Esophagus muscularis mucosa (tissue), 4 donors: Measurements from ENCODE around the gene VSIG4. TPM values are rescaled to one million over a fixed set of nuclear protein-coding genes. Genes with fewer than 3 reads are reported as not detected.
A peak's percentile ranks its signal among the peaks of the same experiment; 100 is the strongest.
"Not testable (repeated sequence)": the region's sequence is repeated elsewhere in the genome, so short reads cannot be mapped to it uniquely, and the experiment has no call there.

Experiments used
- DNase-seq: peaks from one replicate; pipeline ENCODE4 v3.0.0-alpha.2; 2017; ENCODE audit errors: extremely low spot score
- H3K27ac ChIP-seq, 4 donors: fragments of 200-600 bp; sonication (generic); replicated peaks in 1 of 4; 1 replicate in 3 of 4; 2 replicates in 1 of 4; pipeline ENCODE4 v1.5.1; 2016 to 2019; ENCODE audit warnings: mild to moderate bottlenecking in 1 of 4
- H3K27me3 ChIP-seq, 4 donors: fragments of 200-600 bp; sonication (generic); one replicate each; pipeline versions ENCODE4 v1.5.1 to v1.6.0; 2016 to 2019
- H3K36me3 ChIP-seq, 4 donors: fragments of 200-600 bp; sonication (generic); one replicate each; pipeline ENCODE4 v1.5.1; 2016 to 2019
- H3K4me1 ChIP-seq, 4 donors: fragments of 200-600 bp; sonication (generic); one replicate each; pipeline ENCODE4 v1.5.1; 2016 to 2019
- H3K4me3 ChIP-seq, 4 donors: fragments of 200-600 bp; sonication (generic); 1 replicate in 2 of 4; 2 replicates in 2 of 4; pipeline ENCODE4 v1.5.1; 2016 to 2019; ENCODE audit warnings: mild to moderate bottlenecking in 4 of 4, moderate library complexity in 1 of 4
- H3K9me3 ChIP-seq, 4 donors: fragments of 200-600 bp; sonication (generic); 1 replicate in 3 of 4; 2 replicates in 1 of 4; pipeline ENCODE4 v1.5.1; 2016 to 2019
- EP300 ChIP-seq: sonication (generic); formaldehyde crosslinking; IDR thresholded peaks from one replicate; pipeline ENCODE4 v1.6.1; 2017; ENCODE audit warnings: antibody characterized with exemption
- POLR2A ChIP-seq: fragments of 450-650 bp; IDR thresholded peaks from one replicate; pipeline ENCODE4 v1.6.1; 2017; ENCODE audit warnings: antibody characterized with exemption, moderate library complexity, mild to moderate bottlenecking, low read depth
- POLR2AphosphoS5 ChIP-seq, 2 donors: sonication (generic); formaldehyde crosslinking; IDR thresholded peaks; one replicate each; pipeline ENCODE4 v1.6.1; 2017; ENCODE audit warnings: antibody characterized with exemption in 2 of 2
- WGBS: methylation state at CpG from one replicate; pipeline ENCODE4 v1.1.5; 2018; 5-methylcytosine and 5-hydroxymethylcytosine counted together
- intact Hi-C: fragments of 100-400 bp; cut with DNase I; formaldehyde crosslinking; loops from one replicate; pipeline ENCODE4 v1.15.1; 2023
- total RNA-seq, 4 donors: library from RNA; depleted of rRNA; stranded (reverse); fragments of >200 nt; gene quantifications; one replicate each; pipeline versions ENCODE4 v1.1.0 to v1.2.1, GENCODE V29; 2016
- TF ChIP-seq, protein P1 (sequence below), 3 experiments: fragments of 200-600 bp in 2 of 3; fragments of 450-650 bp in 1 of 3; sonication (generic) in 2 of 3; IDR thresholded peaks; one replicate each; pipeline ENCODE4 v1.5.1; 2017 to 2019; ENCODE audit warnings: antibody characterized with exemption in 3 of 3, mild to moderate bottlenecking in 2 of 3, moderate library complexity in 1 of 3

The VSIG4 gene
- total RNA-seq, 4 donors from 2014 or later: 64.0 to 164 (median 114) TPM

DNA sequence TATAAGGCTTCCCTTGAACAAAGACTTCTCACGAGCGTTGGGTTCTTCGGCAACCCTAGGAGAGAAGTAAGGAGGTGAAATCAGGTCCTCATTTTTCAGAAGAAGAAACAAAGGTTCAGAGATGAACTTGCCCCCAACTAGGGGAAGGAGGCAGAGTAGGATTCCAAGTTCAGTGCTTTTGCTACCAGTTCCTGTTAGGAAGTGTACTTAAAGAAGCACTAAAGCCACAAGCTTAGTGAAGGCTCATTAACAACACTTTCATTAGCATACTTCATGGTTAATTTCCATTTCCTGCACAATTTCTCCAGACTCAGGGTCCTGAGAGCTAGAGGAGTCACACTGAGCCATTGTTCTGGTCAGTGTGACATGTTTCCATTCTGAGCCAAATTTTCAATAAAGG is 52.1 kb downstream of the VSIG4 start:
- no peak for DNase-seq
- Histone ChIP-seq H3K36me3 (no peaks in the 10 kb centered on the region), H3K4me1 (no peaks in the 10 kb centered on the region), H3K9me3 (no peaks in the 10 kb centered on the region), H3K4me3 (no peak overlapping the region), H3K27ac (no peak overlapping the region), H3K27me3 (no peaks in the 10 kb centered on the region)
- intact Hi-C loops: no loop called here
- WGBS: 70% methylated on average over 3 of the region's 3 CpGs
- TF ChIP-seq EP300 (no peak), POLR2A (no peak), POLR2AphosphoS5 (IDR thresholded peaks at IDR 0.05) (no peak)
- TF ChIP-seq, protein P1, sequence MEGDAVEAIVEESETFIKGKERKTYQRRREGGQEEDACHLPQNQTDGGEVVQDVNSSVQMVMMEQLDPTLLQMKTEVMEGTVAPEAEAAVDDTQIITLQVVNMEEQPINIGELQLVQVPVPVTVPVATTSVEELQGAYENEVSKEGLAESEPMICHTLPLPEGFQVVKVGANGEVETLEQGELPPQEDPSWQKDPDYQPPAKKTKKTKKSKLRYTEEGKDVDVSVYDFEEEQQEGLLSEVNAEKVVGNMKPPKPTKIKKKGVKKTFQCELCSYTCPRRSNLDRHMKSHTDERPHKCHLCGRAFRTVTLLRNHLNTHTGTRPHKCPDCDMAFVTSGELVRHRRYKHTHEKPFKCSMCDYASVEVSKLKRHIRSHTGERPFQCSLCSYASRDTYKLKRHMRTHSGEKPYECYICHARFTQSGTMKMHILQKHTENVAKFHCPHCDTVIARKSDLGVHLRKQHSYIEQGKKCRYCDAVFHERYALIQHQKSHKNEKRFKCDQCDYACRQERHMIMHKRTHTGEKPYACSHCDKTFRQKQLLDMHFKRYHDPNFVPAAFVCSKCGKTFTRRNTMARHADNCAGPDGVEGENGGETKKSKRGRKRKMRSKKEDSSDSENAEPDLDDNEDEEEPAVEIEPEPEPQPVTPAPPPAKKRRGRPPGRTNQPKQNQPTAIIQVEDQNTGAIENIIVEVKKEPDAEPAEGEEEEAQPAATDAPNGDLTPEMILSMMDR (IDR thresholded peaks at IDR 0.05): no peak

DNA sequence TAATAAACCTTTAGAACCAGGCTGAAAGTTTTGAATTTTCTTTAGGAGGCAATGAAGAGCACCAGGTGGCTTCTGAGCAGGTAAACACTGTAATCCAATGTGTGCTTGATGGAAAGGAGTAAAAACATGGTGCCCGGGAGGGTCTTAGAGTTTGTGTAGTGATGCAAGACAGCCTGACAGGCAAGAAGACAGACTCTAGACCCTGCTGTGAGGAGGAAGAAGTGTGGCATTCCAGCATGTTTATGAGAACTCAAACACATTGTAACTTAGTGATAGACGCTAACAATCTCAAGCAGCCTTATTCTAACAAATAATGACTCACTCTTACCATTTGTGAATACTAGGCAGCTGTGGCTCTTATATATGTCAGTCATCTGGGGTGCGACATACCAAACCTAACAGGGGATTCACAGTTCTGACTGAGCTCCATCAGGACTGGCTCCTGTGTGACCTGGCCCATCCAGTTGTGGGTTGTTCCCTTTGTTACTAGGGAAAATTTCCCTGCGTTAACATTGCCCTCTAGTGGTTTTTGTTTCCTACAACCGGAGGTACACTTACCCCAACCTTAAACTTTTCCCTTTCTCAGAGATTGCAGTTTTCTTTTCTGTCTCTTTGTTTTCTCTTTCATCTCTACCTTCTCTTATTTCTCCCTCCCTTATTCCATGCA is 53.8 kb downstream of the VSIG4 start:
- no peak overlapping the region for H3K27ac ChIP-seq
- no peaks in the 10 kb centered on the region for H3K27me3 ChIP-seq
- DNase-seq: no peak
- H3K4me1 ChIP-seq: no peaks in the 10 kb centered on the region
- intact Hi-C loops: loop anchor here (1.0 kb wide), 1 partner anchor 404 kb away; no protein-coding TSS in a partner anchor
- H3K36me3 ChIP-seq: no peaks in the 10 kb centered on the region
- no peak for TF ChIP-seq POLR2A
- TF ChIP-seq, protein P1 (IDR thresholded peaks at IDR 0.05): peak; percentile 45 to 60 (median 56)
- 26% methylated on average over 5 of the region's 5 CpGs for WGBS
- H3K9me3 ChIP-seq: no peaks in the 10 kb centered on the region
- no peak overlapping the region for H3K4me3 ChIP-seq

DNA sequence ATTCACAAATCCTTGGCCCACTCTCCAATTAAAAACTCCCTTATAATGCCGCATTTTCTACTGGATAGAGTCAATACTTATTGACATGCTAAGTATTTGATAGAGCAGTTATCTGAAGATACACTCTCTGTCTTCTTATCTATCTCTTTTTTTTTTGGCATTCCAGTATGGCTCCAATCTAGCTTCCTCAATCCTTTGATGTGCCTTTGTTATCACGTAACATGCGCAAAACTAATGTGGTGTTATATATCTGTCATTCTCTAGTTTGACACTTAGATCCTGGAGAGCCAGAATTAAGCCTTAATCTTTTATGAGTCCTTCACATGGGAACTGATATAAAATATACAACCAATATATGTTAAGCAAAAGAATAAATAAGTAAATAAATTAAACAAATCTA is 54.7 kb downstream of the VSIG4 start:
- no peaks in the 10 kb centered on the region for H3K4me1 ChIP-seq
- DNase-seq: no peak
- TF ChIP-seq, protein P1 (IDR thresholded peaks at IDR 0.05): no peak
- TF ChIP-seq POLR2A (no peak), POLR2AphosphoS5 (IDR thresholded peaks at IDR 0.05) (no peak), EP300 (no peak)
- WGBS: 97% methylated on average over 3 of the region's 3 CpGs
- H3K9me3 ChIP-seq: no peaks in the 10 kb centered on the region
- H3K27me3 ChIP-seq: no peaks in the 10 kb centered on the region
- H3K27ac ChIP-seq: no peak overlapping the region
- H3K4me3 ChIP-seq: no peak overlapping the region
- intact Hi-C loops: no loop called here
- no peaks in the 10 kb centered on the region for H3K36me3 ChIP-seq

DNA sequence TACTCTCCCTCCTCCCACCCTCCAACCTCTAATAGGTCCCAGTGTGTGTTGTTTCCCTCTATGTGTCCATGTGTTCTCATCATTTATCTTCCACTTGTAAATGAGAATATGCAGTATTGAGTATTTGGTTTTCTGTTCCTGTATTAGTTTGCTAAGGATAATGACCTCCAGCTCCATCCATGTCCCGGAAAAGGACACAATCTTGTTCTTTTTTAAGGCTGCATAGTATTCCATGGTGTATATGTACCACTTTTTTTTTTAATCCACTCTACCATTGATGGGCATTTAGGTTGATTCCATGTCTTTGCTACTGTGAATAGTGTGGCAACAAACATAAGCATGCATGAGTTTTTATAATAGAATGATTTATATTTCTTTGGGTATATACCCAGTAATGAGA is 62.7 kb downstream of the VSIG4 start:
- H3K36me3 ChIP-seq, H3K27ac ChIP-seq, H3K4me1 ChIP-seq, DNase-seq, H3K9me3 ChIP-seq, H3K4me3 ChIP-seq, intact Hi-C loops: not testable (repeated sequence)
- H3K27me3 ChIP-seq: peaks cover 0 to 10% (median 0%) of the 10 kb centered on the region in 4 donors
- WGBS: 94% methylated on average over 1 of the region's 1 CpG

DNA sequence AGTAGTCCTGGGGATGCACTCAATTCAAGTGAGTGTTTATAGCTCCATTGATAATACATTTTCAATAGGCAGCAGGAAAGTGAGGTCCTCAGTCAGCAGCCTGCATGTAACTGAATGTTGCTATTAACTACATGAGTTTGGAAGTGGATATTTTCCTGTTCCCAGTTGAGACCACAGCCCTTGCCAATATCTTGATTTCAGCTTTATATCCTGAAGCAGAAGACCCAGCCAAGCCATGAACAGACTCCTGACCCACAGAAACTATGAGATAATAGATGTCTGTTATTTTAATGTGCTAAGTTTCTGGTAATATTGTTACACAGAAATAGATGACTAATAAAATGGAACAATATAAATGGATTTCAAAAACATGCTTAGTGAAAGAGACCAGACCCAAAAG is 63.7 kb downstream of the VSIG4 start:
- H3K36me3 ChIP-seq: no peaks in the 10 kb centered on the region
- H3K27me3 ChIP-seq: peaks cover 0 to 11% (median 0%) of the 10 kb centered on the region in 4 donors
- intact Hi-C loops: no loop called here
- no peak for DNase-seq
- H3K4me1 ChIP-seq: no peaks in the 10 kb centered on the region
- no peaks in the 10 kb centered on the region for H3K9me3 ChIP-seq
- TF ChIP-seq, protein P1 (IDR thresholded peaks at IDR 0.05): no peak
- no peak for TF ChIP-seq POLR2A
- no peak for TF ChIP-seq POLR2AphosphoS5 (IDR thresholded peaks at IDR 0.05)
- no peak for TF ChIP-seq EP300
- H3K4me3 ChIP-seq: no peak overlapping the region
- no peak overlapping the region for H3K27ac ChIP-seq

DNA sequence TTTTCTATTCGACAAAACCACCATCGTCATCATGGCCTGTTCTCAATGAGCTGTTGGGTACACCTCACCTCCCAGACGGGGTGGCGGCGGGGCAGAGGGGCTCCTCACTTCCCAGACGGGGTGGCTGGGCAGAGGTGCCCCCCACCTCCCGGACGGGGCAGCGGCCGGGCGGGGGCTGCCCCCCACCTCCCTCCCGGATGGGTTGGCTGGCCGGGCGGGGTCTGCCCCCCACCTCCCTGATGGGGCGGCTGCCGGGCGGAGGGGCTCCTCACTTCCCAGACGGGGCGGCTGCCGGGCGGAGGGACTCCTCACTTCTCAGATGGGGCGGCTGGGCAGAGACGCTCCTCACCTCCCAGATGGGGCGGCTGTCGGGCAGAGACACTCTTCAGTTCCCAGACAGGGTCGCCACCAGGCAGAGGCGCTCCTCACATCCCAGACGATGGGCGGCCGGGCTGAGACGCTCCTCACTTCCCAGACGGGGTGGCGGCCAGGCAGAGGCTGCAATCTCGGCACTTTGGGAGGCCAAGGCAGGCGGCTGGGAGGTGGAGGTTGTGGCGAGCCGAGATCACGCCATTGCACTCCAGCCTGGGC is 64.6 kb downstream of the VSIG4 start:
- H3K4me1 ChIP-seq, intact Hi-C loops, H3K36me3 ChIP-seq, H3K27ac ChIP-seq, H3K4me3 ChIP-seq, H3K9me3 ChIP-seq, DNase-seq: not testable (repeated sequence)
- WGBS: 88% methylated on average over 18 of the region's 38 CpGs
- H3K27me3 ChIP-seq: peaks cover 0 to 11% (median 0%) of the 10 kb centered on the region in 4 donors
